NB4 (cell line): ENCODE data around the gene SCT.

Experiments
- POLR2A ChIP-seq: IDR thresholded peaks from 2 replicates; pipeline ENCODE4 v1.6.1; 2011; ENCODE audit warnings: mild to moderate bottlenecking; ENCODE audit not compliant: insufficient read length; ENCODE audit errors: extremely low read depth
- TF ChIP-seq, protein P1 (sequence below): IDR thresholded peaks from one replicate; pipeline ENCODE4 v1.5.1; 2012; ENCODE audit warnings: low read depth, low read length

DNA sequence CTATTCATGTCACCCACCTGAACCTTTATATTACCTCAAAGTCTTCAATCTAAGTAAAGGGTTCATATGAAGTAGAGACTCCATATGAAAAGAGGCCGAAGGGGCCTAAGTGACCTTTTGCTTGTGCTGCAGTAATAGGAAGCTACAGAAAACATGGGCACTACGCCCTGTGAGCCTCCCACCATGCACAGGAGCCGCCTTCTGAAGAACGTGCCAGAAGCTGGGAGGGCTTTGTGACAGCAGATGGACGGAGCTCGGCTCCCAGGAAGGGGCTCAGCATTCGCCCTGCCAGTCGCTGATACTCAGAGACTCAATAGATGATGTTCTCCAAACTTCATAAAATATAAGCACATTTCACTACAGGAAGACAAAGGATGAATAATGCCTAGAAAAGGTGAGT, 46.9 kb upstream of the SCT start:
- TF ChIP-seq, protein P1, sequence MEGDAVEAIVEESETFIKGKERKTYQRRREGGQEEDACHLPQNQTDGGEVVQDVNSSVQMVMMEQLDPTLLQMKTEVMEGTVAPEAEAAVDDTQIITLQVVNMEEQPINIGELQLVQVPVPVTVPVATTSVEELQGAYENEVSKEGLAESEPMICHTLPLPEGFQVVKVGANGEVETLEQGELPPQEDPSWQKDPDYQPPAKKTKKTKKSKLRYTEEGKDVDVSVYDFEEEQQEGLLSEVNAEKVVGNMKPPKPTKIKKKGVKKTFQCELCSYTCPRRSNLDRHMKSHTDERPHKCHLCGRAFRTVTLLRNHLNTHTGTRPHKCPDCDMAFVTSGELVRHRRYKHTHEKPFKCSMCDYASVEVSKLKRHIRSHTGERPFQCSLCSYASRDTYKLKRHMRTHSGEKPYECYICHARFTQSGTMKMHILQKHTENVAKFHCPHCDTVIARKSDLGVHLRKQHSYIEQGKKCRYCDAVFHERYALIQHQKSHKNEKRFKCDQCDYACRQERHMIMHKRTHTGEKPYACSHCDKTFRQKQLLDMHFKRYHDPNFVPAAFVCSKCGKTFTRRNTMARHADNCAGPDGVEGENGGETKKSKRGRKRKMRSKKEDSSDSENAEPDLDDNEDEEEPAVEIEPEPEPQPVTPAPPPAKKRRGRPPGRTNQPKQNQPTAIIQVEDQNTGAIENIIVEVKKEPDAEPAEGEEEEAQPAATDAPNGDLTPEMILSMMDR, result no peak
- no peak for TF ChIP-seq POLR2A
